Measurements from ENCODE around the gene POR. TPM values are rescaled to one million over a fixed set of nuclear protein-coding genes. Genes with fewer than 3 reads are reported as not detected.

Gene POR
- polyA plus RNA-seq, 4 donors, result 55.3 to 75.3 (median 69.5) TPM

- no peak for DNase-seq (ENCODE audit: low read depth in 4 of 4, low spot score in 2 of 4)
Measured at GRCh38 chr7:75969704-75970498, 54.9 kb downstream of the POR start.

GRCh38 chr7:75971309-75971960 lies 56.5 kb downstream of the POR start:
- DNase-seq (ENCODE audit: low read depth in 4 of 4, low spot score in 2 of 4), result no peak

GRCh38 chr7:75971961-75972763 lies 57.2 kb downstream of the POR start:
- DNase-seq (ENCODE audit: low read depth in 4 of 4, low spot score in 2 of 4), result no peak

GRCh38 chr7:75977743-75978142 lies 62.8 kb downstream of the POR start:
- DNase-seq (ENCODE audit: low read depth in 4 of 4, low spot score in 2 of 4), result no peak

- DNase-seq (ENCODE audit: low read depth in 4 of 4, low spot score in 2 of 4), result no peak
Measured at GRCh38 chr7:75979759-75980429, 64.9 kb downstream of the POR start.

GRCh38 chr7:75980430-75981202 lies 65.7 kb downstream of the POR start:
- no peak for DNase-seq (ENCODE audit: low read depth in 4 of 4, low spot score in 2 of 4)

- no peak for DNase-seq (ENCODE audit: low read depth in 4 of 4, low spot score in 2 of 4)
Measured at GRCh38 chr7:75981203-75981452, 66.2 kb downstream of the POR start.

- no peak for DNase-seq (ENCODE audit: low read depth in 4 of 4, low spot score in 2 of 4)
Measured at GRCh38 chr7:75981453-75982305, 66.7 kb downstream of the POR start.

GRCh38 chr7:75982306-75983064 lies 67.5 kb downstream of the POR start:
- no peak for DNase-seq (ENCODE audit: low read depth in 4 of 4, low spot score in 2 of 4)

- no peak for DNase-seq (ENCODE audit: low read depth in 4 of 4, low spot score in 2 of 4)
Measured at GRCh38 chr7:75983471-75984129, 68.6 kb downstream of the POR start.

GRCh38 chr7:75984130-75985008 lies 69.4 kb downstream of the POR start:
- no peak for DNase-seq (ENCODE audit: low read depth in 4 of 4, low spot score in 2 of 4)

GRCh38 chr7:75985009-75985517 lies 70.1 kb downstream of the POR start:
- DNase-seq (ENCODE audit: low read depth in 4 of 4, low spot score in 2 of 4), result no peak

- no peak for DNase-seq (ENCODE audit: low read depth in 4 of 4, low spot score in 2 of 4)
Measured at GRCh38 chr7:75985518-75986146, 70.7 kb downstream of the POR start.

- DNase-seq (ENCODE audit: low read depth in 4 of 4, low spot score in 2 of 4), result no peak
Measured at GRCh38 chr7:75986147-75986781, 71.3 kb downstream of the POR start.

GRCh38 chr7:75987026-75987804 lies 72.3 kb downstream of the POR start:
- DNase-seq (ENCODE audit: low read depth in 4 of 4, low spot score in 2 of 4), result no peak

All from left renal cortex interstitium (tissue), 4 donors.